H1 (cell line): ENCODE measurements around the gene BSND.

Experiments used
- BCL11A ChIP-seq, 2 experiments: IDR thresholded peaks; one replicate each; pipeline ENCODE4 v1.6.1; 2011; ENCODE audit warnings: low read depth in 2 of 2, low read length in 2 of 2, mild to moderate bottlenecking in 2 of 2
- CTCF ChIP-seq, 3 experiments: IDR thresholded peaks; 1 replicate in 2 of 3; 2 replicates in 1 of 3; pipeline versions ENCODE4 v1.5.1 to v1.6.1; 2011; ENCODE audit warnings: low read length in 3 of 3, mild to moderate bottlenecking in 3 of 3, inconsistent platforms in 2 of 3, low read depth in 1 of 3, moderate library complexity in 1 of 3; ENCODE audit not compliant: insufficient read depth in 1 of 3; ENCODE audit errors: control extremely low read depth in 1 of 3
- SIN3A ChIP-seq, 2 experiments: IDR thresholded peaks in 1 of 2; conservative IDR thresholded peaks in 1 of 2; 2 replicates each; pipeline ENCODE4 v1.6.1; 2011 to 2012; ENCODE audit warnings: low read length in 2 of 2, improper control_type of control experiment in 1 of 2, low read depth in 1 of 2, mild to moderate bottlenecking in 1 of 2
- YY1 ChIP-seq: IDR thresholded peaks from 2 replicates; pipeline ENCODE4 v1.6.1; 2011; ENCODE audit warnings: low read depth, mild to moderate bottlenecking, low read length

DNA sequence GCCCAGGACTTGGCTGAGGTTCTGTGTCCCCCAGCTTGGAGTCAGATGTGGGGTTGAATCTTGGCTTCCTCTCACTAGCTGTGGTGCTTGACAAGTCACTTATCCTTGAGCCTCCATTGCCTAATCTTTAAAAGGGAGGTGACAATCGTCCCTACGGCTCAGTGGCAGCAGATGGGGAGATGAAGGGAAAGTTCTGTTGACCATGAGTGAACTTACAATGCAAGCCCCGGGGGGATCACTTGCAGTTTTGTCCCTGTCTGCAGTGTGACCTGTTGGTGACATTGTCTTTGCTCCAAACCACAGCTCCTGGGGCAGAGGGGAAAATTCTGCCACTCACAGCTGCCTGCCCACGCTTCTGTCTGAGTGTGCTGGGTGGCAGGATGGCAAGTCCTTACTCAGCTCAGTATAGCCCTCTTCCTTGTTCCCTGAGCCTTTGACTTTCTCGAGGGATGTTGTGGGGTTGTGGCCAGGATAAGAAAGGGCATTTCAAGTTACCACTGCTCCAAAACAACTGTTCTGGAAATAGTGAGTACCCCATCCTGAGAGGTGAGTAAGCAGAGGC lies 42.3 kb downstream of the BSND start:
- TF ChIP-seq BCL11A (IDR thresholded peaks at IDR 0.05; ENCODE audit: low read depth in 2 of 2, low read length in 2 of 2) = no peak
- TF ChIP-seq SIN3A (conservative IDR thresholded peaks at IDR 0.05 in 1 of 2, IDR thresholded peaks at IDR 0.05 in 1 of 2; ENCODE audit: low read depth in 1 of 2, low read length in 2 of 2) = no peak
- no peak for TF ChIP-seq CTCF (IDR thresholded peaks at IDR 0.05; ENCODE audit: control extremely low read depth in 1 of 3, insufficient read depth in 1 of 3, low read depth in 1 of 3, low read length in 3 of 3)
- no peak for TF ChIP-seq YY1
